ENCODE measurements around the gene RHOF. TPM values are rescaled to one million over a fixed set of nuclear protein-coding genes. Genes with fewer than 3 reads are reported as not detected.

RHOF gene
- total and polyA plus RNA-seq, 4 donors = 0.97 to 7.0 (median 3.5) TPM

DNA sequence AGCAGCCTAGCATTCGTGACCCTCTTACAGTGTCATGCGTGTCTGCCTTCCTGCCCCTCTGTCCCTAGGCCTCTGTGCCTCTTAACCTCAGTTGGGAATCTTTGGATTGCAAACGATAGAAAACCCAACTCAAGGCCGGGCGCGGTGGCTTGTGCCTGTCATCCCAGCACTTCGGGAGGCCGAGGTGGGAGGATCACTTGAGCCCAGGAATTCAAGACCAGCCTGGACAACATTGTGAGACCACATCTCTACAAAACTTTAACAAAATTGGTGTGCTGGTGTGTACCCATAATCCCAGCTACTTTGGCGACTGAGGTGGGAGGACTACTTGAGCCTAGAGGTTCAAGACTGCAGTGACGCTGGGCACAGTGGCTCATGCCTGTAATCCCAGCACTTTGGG, 44.2 kb downstream of the RHOF start:
- Histone ChIP-seq H3K4me3 (ENCODE audit: low read depth in 1 of 3, low read length in 3 of 3) (no peak overlapping the region), H3K36me3 (ENCODE audit: control insufficient read depth in 4 of 4, insufficient read depth in 3 of 4, low read depth in 1 of 4, low read length in 3 of 4) (peaks cover 0 to 2% (median 0%) of the 10 kb centered on the region in 4 donors), H3K27me3 (ENCODE audit: control insufficient read depth in 4 of 4, insufficient read depth in 4 of 4, low read length in 3 of 4) (no peaks in the 10 kb centered on the region), H3K4me1 (ENCODE audit: control insufficient read depth in 4 of 4, insufficient read depth in 4 of 4, low read length in 3 of 4) (peaks cover 2 to 19% (median 6%) of the 10 kb centered on the region in 4 donors), H3K27ac (ENCODE audit: low read depth in 1 of 2, low read length in 2 of 2) (peak overlapping the region in 1 of 2 donors; percentile 21), H3K9ac (ENCODE audit: low read depth in 1 of 2, low read length in 2 of 2) (no peak overlapping the region), H3K9me3 (ENCODE audit: control insufficient read depth in 4 of 4, low read length in 3 of 4) (no peaks in the 10 kb centered on the region)
- no peak for TF ChIP-seq SP1 (IDR thresholded peaks at IDR 0.05)
- no peak for TF ChIP-seq NR2F2 (IDR thresholded peaks at IDR 0.05)
- TF ChIP-seq, protein P1, sequence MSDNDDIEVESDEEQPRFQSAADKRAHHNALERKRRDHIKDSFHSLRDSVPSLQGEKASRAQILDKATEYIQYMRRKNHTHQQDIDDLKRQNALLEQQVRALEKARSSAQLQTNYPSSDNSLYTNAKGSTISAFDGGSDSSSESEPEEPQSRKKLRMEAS (IDR thresholded peaks at IDR 0.05) = no peak
- no peak for TF ChIP-seq TAF1 (conservative IDR thresholded peaks at IDR 0.05)
- TF ChIP-seq HNF4G (IDR thresholded peaks at IDR 0.05) = no peak
- TF ChIP-seq GABPA (IDR thresholded peaks at IDR 0.05 in 1 of 2, conservative IDR thresholded peaks at IDR 0.05 in 1 of 2) = no peak
- TF ChIP-seq FOXA2 (IDR thresholded peaks at IDR 0.05) = no peak
- TF ChIP-seq, protein P2, sequence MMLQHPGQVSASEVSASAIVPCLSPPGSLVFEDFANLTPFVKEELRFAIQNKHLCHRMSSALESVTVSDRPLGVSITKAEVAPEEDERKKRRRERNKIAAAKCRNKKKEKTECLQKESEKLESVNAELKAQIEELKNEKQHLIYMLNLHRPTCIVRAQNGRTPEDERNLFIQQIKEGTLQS (IDR thresholded peaks at IDR 0.05) = no peak
- TF ChIP-seq EGR1 (IDR thresholded peaks at IDR 0.05; ENCODE audit: low read depth in 2 of 2) = no peak
- TF ChIP-seq JUND (IDR thresholded peaks at IDR 0.05) = no peak
- no peak for TF ChIP-seq FOXA1 (IDR thresholded peaks at IDR 0.05)
- TF ChIP-seq, protein P3, sequence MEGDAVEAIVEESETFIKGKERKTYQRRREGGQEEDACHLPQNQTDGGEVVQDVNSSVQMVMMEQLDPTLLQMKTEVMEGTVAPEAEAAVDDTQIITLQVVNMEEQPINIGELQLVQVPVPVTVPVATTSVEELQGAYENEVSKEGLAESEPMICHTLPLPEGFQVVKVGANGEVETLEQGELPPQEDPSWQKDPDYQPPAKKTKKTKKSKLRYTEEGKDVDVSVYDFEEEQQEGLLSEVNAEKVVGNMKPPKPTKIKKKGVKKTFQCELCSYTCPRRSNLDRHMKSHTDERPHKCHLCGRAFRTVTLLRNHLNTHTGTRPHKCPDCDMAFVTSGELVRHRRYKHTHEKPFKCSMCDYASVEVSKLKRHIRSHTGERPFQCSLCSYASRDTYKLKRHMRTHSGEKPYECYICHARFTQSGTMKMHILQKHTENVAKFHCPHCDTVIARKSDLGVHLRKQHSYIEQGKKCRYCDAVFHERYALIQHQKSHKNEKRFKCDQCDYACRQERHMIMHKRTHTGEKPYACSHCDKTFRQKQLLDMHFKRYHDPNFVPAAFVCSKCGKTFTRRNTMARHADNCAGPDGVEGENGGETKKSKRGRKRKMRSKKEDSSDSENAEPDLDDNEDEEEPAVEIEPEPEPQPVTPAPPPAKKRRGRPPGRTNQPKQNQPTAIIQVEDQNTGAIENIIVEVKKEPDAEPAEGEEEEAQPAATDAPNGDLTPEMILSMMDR (IDR thresholded peaks at IDR 0.05; ENCODE audit: low read depth, low read length, missing input control) = no peak
- no peak for TF ChIP-seq RXRA (IDR thresholded peaks at IDR 0.05)
- no peak for TF ChIP-seq HNF4A (conservative IDR thresholded peaks at IDR 0.05)
- TF ChIP-seq, protein P4, sequence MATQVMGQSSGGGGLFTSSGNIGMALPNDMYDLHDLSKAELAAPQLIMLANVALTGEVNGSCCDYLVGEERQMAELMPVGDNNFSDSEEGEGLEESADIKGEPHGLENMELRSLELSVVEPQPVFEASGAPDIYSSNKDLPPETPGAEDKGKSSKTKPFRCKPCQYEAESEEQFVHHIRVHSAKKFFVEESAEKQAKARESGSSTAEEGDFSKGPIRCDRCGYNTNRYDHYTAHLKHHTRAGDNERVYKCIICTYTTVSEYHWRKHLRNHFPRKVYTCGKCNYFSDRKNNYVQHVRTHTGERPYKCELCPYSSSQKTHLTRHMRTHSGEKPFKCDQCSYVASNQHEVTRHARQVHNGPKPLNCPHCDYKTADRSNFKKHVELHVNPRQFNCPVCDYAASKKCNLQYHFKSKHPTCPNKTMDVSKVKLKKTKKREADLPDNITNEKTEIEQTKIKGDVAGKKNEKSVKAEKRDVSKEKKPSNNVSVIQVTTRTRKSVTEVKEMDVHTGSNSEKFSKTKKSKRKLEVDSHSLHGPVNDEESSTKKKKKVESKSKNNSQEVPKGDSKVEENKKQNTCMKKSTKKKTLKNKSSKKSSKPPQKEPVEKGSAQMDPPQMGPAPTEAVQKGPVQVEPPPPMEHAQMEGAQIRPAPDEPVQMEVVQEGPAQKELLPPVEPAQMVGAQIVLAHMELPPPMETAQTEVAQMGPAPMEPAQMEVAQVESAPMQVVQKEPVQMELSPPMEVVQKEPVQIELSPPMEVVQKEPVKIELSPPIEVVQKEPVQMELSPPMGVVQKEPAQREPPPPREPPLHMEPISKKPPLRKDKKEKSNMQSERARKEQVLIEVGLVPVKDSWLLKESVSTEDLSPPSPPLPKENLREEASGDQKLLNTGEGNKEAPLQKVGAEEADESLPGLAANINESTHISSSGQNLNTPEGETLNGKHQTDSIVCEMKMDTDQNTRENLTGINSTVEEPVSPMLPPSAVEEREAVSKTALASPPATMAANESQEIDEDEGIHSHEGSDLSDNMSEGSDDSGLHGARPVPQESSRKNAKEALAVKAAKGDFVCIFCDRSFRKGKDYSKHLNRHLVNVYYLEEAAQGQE (IDR thresholded peaks at IDR 0.05) = no peak
- TF ChIP-seq RAD21 (IDR thresholded peaks at IDR 0.05) = no peak
- 85% methylated on average over 10 of the region's 10 CpGs for WGBS
- no peak for DNase-seq (ENCODE audit: low spot score)

- Histone ChIP-seq H3K4me3 (ENCODE audit: low read depth in 1 of 3, low read length in 3 of 3) (no peak overlapping the region), H3K9ac (ENCODE audit: low read depth in 1 of 2, low read length in 2 of 2) (no peak overlapping the region), H3K4me1 (ENCODE audit: control insufficient read depth in 4 of 4, insufficient read depth in 4 of 4, low read length in 3 of 4) (peaks cover 0 to 14% (median 3%) of the 10 kb centered on the region in 4 donors), H3K9me3 (ENCODE audit: control insufficient read depth in 4 of 4, low read length in 3 of 4) (no peaks in the 10 kb centered on the region), H3K36me3 (ENCODE audit: control insufficient read depth in 4 of 4, insufficient read depth in 3 of 4, low read depth in 1 of 4, low read length in 3 of 4) (peaks cover 0 to 2% (median 0%) of the 10 kb centered on the region in 4 donors), H3K27ac (ENCODE audit: low read depth in 1 of 2, low read length in 2 of 2) (peak overlapping the region; percentile 21 to 63), H3K27me3 (ENCODE audit: control insufficient read depth in 4 of 4, insufficient read depth in 4 of 4, low read length in 3 of 4) (no peaks in the 10 kb centered on the region)
- peak; percentile 52 for DNase-seq (ENCODE audit: low spot score)
- WGBS = 66% methylated on average over 17 of the region's 17 CpGs
- no peak for TF ChIP-seq TAF1 (conservative IDR thresholded peaks at IDR 0.05)
- TF ChIP-seq, protein P2 (IDR thresholded peaks at IDR 0.05) = no peak
- no peak for TF ChIP-seq HNF4G (IDR thresholded peaks at IDR 0.05)
- TF ChIP-seq EGR1 (IDR thresholded peaks at IDR 0.05; ENCODE audit: low read depth in 2 of 2) = no peak
- TF ChIP-seq, protein P1 (IDR thresholded peaks at IDR 0.05) = no peak
- TF ChIP-seq JUND (IDR thresholded peaks at IDR 0.05) = peak in 1 of 2 donors; percentile 23
- peak in 1 of 2 donors; percentile 38 for TF ChIP-seq RXRA (IDR thresholded peaks at IDR 0.05)
- no peak for TF ChIP-seq SP1 (IDR thresholded peaks at IDR 0.05)
- TF ChIP-seq, protein P3 (IDR thresholded peaks at IDR 0.05; ENCODE audit: low read depth, low read length, missing input control) = no peak
- TF ChIP-seq YY1 (IDR thresholded peaks at IDR 0.05) = no peak
- TF ChIP-seq HNF4A (conservative IDR thresholded peaks at IDR 0.05) = no peak
- TF ChIP-seq, protein P4 (IDR thresholded peaks at IDR 0.05) = no peak
- no peak for TF ChIP-seq FOXA2 (IDR thresholded peaks at IDR 0.05)
- TF ChIP-seq NR2F2 (IDR thresholded peaks at IDR 0.05) = peak; percentile 90
Measured at GRCh38 chr12:121748571-121749265, 44.8 kb downstream of the RHOF start.
